Stimulated activated CD8-positive, alpha-beta memory T cell treated with anti-CD3 and anti-CD28 coated beads, Interleukin-4, amount 100 ng/mL, for 1 hour (primary cell): ENCODE results near the gene CRB1.

ENCODE experiments used
- DNase-seq, 2 donors: peaks; one replicate each; pipeline ENCODE4 v3.0.0-alpha.2; 2020; ENCODE audit warnings: low read depth in 2 of 2, low spot score in 1 of 2

The CRB1 gene

GRCh38 chr1:197519741-197520334, 251.8 kb downstream of the CRB1 start:
- DNase-seq = no peak

DNA sequence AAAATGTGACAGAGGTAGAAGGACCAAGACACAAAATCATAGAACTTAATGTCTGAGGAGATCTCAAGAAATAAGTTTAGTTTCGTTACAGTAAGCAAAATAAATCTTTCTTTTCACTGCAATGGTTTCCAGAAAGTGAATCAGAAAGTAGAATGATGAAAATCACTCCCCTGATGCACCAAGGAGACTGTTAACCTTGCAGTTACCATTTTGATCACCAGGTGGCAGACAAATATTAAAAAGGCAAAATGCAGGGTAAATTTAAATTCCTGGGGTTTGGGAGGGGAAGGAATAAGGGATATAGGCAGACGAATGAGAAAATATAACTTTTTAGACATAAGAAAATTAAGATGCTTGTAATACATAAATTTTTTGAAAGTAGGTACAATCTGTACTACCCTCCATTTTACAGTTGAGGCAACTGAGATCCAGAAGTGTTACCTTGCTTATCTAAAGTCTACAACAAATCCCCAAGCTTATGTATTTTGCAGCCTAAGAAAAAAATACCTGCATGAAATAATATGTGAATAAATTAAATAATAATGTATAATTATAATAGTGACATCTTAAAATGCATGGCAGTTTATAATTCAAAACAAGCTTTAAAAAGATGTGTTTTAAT, 253.2 kb downstream of the CRB1 start:
- no peak for DNase-seq

- DNase-seq = no peak
Observed at GRCh38 chr1:197526736-197527371, 258.8 kb downstream of the CRB1 start.
